SU-DHL-6 (cell line): ENCODE measurements around the gene C5orf46.

Experiments
- H2AFZ ChIP-seq: fragments of 200-600 bp; sonication (generic); 2 replicates; pipeline ENCODE4 v1.6.1; 2014; ENCODE audit warnings: low read depth, mild to moderate bottlenecking, moderate library complexity, mixed read lengths, antibody characterized with exemption, low read length; ENCODE audit not compliant: severe bottlenecking
- H3F3A ChIP-seq: fragments of 200-600 bp; shearing (Covaris generic); 2 replicates; pipeline ENCODE4 v1.6.0; 2016; ENCODE audit warnings: antibody characterized with exemption, mild to moderate bottlenecking; ENCODE audit not compliant: insufficient read depth
- H3K27ac ChIP-seq: fragments of 200-600 bp; sonication (generic); 2 replicates; pipeline ENCODE4 v1.5.1; 2016; ENCODE audit warnings: low read depth, mild to moderate bottlenecking, low read length, moderate library complexity, mixed read lengths
- H3K27me3 ChIP-seq: fragments of 200-600 bp; sonication (generic), shearing (Covaris generic); 2 replicates; pipeline ENCODE4 v1.6.0; 2014; ENCODE audit warnings: mild to moderate bottlenecking, low read length
- H3K36me3 ChIP-seq: fragments of 200-600 bp; sonication (generic); 2 replicates; pipeline ENCODE4 v1.6.1; 2014; ENCODE audit warnings: mild to moderate bottlenecking, low read length, mixed read lengths
- H3K4me2 ChIP-seq: fragments of 300-600, 200-600 bp; shearing (Covaris generic), sonication (generic); 2 replicates; pipeline ENCODE4 v1.6.0; 2014; ENCODE audit warnings: low read length, low read depth, mild to moderate bottlenecking; ENCODE audit not compliant: poor library complexity, severe bottlenecking
- H3K4me3 ChIP-seq: fragments of 200-600 bp; sonication (generic); 2 replicates; pipeline ENCODE4 v1.5.1; 2014; ENCODE audit warnings: antibody characterized with exemption, low read length, mild to moderate bottlenecking, mixed read lengths; ENCODE audit not compliant: insufficient read depth, poor library complexity, severe bottlenecking
- H3K79me2 ChIP-seq: fragments of 200-600 bp; sonication (generic); 2 replicates; pipeline ENCODE4 v1.6.1; 2014; ENCODE audit warnings: mild to moderate bottlenecking, low read length, moderate library complexity; ENCODE audit not compliant: insufficient read depth
- H3K9ac ChIP-seq: fragments of 200-600 bp; sonication (generic); 2 replicates; pipeline ENCODE4 v1.7.0; 2014; ENCODE audit warnings: mild to moderate bottlenecking, low read length
- H3K9me2 ChIP-seq: fragments of 200-600 bp; sonication (generic); replicated peaks from 2 replicates; pipeline ENCODE4 v1.6.1; 2014; ENCODE audit warnings: low read length; ENCODE audit not compliant: insufficient read depth
- H3K9me3 ChIP-seq: fragments of 200-600 bp; sonication (generic); 2 replicates; pipeline ENCODE4 v1.6.1; 2014; ENCODE audit warnings: low read length, mixed read lengths; ENCODE audit not compliant: insufficient read depth
- H4K20me1 ChIP-seq: fragments of 200-600 bp; sonication (generic); 2 replicates; pipeline ENCODE4 v1.6.1; 2014; ENCODE audit warnings: low read depth, mild to moderate bottlenecking, antibody characterized with exemption, low read length, moderate library complexity, mixed read lengths
- CTCF ChIP-seq: fragments of 200-600 bp; sonication (generic); IDR thresholded peaks from one replicate; pipeline ENCODE4 v1.5.1; 2017; ENCODE audit warnings: antibody characterized with exemption, mild to moderate bottlenecking, low read length, moderate library complexity; ENCODE audit not compliant: insufficient read depth, poor library complexity, severe bottlenecking
- EZH2phosphoT487 ChIP-seq: fragments of 200-600 bp; sonication (generic), shearing (Covaris generic); conservative IDR thresholded peaks from 2 replicates; pipeline ENCODE4 v1.6.1; 2018; ENCODE audit warnings: mild to moderate bottlenecking, antibody characterized with exemption, low read length, moderate library complexity, mixed read lengths

Gene C5orf46

GRCh38 chr5:147849226-147849625 lies 57.1 kb downstream of the C5orf46 start:
- no peaks in the 10 kb centered on the region for H3F3A ChIP-seq
- H3K79me2 ChIP-seq: no peaks in the 10 kb centered on the region
- no peaks in the 10 kb centered on the region for H3K36me3 ChIP-seq
- no peaks in the 10 kb centered on the region for H3K27me3 ChIP-seq
- no peak overlapping the region for H3K4me2 ChIP-seq
- H3K27ac ChIP-seq: no peak overlapping the region
- no peaks in the 10 kb centered on the region for H3K9me2 ChIP-seq
- no peak overlapping the region for H3K4me3 ChIP-seq
- H2AFZ ChIP-seq: no peak overlapping the region
- TF ChIP-seq CTCF (no peak), EZH2phosphoT487 (no peak)
- H3K9me3 ChIP-seq: no peaks in the 10 kb centered on the region
- H3K9ac ChIP-seq: no peak overlapping the region
- H4K20me1 ChIP-seq: no peaks in the 10 kb centered on the region

- TF ChIP-seq CTCF (no peak), EZH2phosphoT487 (no peak)
- Histone ChIP-seq H3K4me2 (no peak overlapping the region), H3K9ac (no peak overlapping the region), H3K36me3 (no peaks in the 10 kb centered on the region), H3F3A (no peaks in the 10 kb centered on the region), H2AFZ (no peak overlapping the region), H4K20me1 (no peaks in the 10 kb centered on the region), H3K27me3 (no peaks in the 10 kb centered on the region), H3K9me3 (no peaks in the 10 kb centered on the region), H3K9me2 (no peaks in the 10 kb centered on the region), H3K79me2 (no peaks in the 10 kb centered on the region), H3K27ac (no peak overlapping the region), H3K4me3 (no peak overlapping the region)
These were observed 60.7 kb downstream of the C5orf46 start for GRCh38 chr5:147845618-147846017.

GRCh38 chr5:147844846-147845245 lies 61.5 kb downstream of the C5orf46 start:
- Histone ChIP-seq H3K4me3 (no peak overlapping the region), H3K9ac (no peak overlapping the region), H2AFZ (no peak overlapping the region), H4K20me1 (no peaks in the 10 kb centered on the region), H3K79me2 (no peaks in the 10 kb centered on the region), H3K27ac (no peak overlapping the region), H3K27me3 (no peaks in the 10 kb centered on the region), H3K4me2 (no peak overlapping the region), H3F3A (no peaks in the 10 kb centered on the region), H3K9me2 (no peaks in the 10 kb centered on the region), H3K9me3 (no peaks in the 10 kb centered on the region), H3K36me3 (no peaks in the 10 kb centered on the region)
- TF ChIP-seq EZH2phosphoT487: no peak
- no peak for TF ChIP-seq CTCF

- no peak overlapping the region for H3K9ac ChIP-seq
- H3K9me3 ChIP-seq: no peaks in the 10 kb centered on the region
- no peaks in the 10 kb centered on the region for H3K27me3 ChIP-seq
- TF ChIP-seq EZH2phosphoT487 (no peak), CTCF (no peak)
- no peaks in the 10 kb centered on the region for H3K79me2 ChIP-seq
- H4K20me1 ChIP-seq: no peaks in the 10 kb centered on the region
- no peak overlapping the region for H3K4me2 ChIP-seq
- H3K27ac ChIP-seq: no peak overlapping the region
- no peaks in the 10 kb centered on the region for H3K36me3 ChIP-seq
- no peak overlapping the region for H3K4me3 ChIP-seq
- no peak overlapping the region for H2AFZ ChIP-seq
- H3F3A ChIP-seq: no peaks in the 10 kb centered on the region
- H3K9me2 ChIP-seq: no peaks in the 10 kb centered on the region
These were observed 63.5 kb downstream of the C5orf46 start for GRCh38 chr5:147842869-147843268.
